DND-41 (cell line): ENCODE data around the gene PIEZO2.

Experiments used
- EZH2 ChIP-seq: IDR thresholded peaks from 3 replicates; pipeline ENCODE4 v1.6.1; 2012; ENCODE audit warnings: borderline replicate concordance, low read depth, mild to moderate bottlenecking, moderate library complexity, low read length, inconsistent platforms; ENCODE audit not compliant: severe bottlenecking
- TF ChIP-seq, protein P1 (sequence below): IDR thresholded peaks from 2 replicates; pipeline ENCODE4 v1.5.1; 2012; ENCODE audit warnings: borderline replicate concordance, low read length, moderate library complexity, mild to moderate bottlenecking; ENCODE audit not compliant: poor library complexity, severe bottlenecking; ENCODE audit errors: extremely low read depth

DNA sequence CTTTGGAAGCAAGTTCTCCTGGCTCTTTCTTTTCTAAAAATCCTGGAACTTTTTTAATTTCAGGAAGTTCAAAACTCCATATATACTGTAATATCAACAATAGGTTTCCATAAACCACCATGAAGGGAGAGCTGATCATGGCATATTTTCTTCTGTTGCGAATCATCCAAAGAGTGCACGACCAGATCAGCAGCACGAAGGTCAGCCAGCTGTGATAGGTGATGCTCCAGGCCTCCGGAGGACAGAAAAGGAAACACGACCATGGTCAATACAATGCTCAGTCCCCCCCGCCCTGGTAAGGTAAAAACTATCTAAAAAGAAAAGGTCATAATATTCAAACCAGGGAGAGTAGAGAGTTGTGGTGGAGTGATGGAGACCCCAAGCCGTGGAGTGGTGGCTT lies 354.6 kb downstream of the PIEZO2 start:
- TF ChIP-seq, protein P1, sequence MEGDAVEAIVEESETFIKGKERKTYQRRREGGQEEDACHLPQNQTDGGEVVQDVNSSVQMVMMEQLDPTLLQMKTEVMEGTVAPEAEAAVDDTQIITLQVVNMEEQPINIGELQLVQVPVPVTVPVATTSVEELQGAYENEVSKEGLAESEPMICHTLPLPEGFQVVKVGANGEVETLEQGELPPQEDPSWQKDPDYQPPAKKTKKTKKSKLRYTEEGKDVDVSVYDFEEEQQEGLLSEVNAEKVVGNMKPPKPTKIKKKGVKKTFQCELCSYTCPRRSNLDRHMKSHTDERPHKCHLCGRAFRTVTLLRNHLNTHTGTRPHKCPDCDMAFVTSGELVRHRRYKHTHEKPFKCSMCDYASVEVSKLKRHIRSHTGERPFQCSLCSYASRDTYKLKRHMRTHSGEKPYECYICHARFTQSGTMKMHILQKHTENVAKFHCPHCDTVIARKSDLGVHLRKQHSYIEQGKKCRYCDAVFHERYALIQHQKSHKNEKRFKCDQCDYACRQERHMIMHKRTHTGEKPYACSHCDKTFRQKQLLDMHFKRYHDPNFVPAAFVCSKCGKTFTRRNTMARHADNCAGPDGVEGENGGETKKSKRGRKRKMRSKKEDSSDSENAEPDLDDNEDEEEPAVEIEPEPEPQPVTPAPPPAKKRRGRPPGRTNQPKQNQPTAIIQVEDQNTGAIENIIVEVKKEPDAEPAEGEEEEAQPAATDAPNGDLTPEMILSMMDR: no peak
- no peak for TF ChIP-seq EZH2
